GM12892 (cell line): ENCODE data around the gene MECP2.

Experiments
- DNase-seq: peaks from one replicate; pipeline ENCODE4 v3.0.0; 2011; ENCODE audit not compliant: insufficient read length
- FAIRE-seq: peaks from 2 replicates; lab custom pipeline; 2011; peaks lifted over from hg19 to GRCh38; lab: Jason Lieb, UNC
- POLR2A ChIP-seq: IDR thresholded peaks from 2 replicates; pipeline ENCODE4 v1.6.1; 2011; ENCODE audit warnings: low read depth, low read length, control low read depth
- POLR2AphosphoS5 ChIP-seq: IDR thresholded peaks from 2 replicates; pipeline ENCODE4 v1.6.1; 2011; ENCODE audit warnings: low read depth, low read length, control low read depth
- TAF1 ChIP-seq: IDR thresholded peaks from 2 replicates; pipeline ENCODE4 v1.6.1; 2011; ENCODE audit warnings: low read depth, mild to moderate bottlenecking, control low read depth, low read length, borderline replicate concordance

Gene MECP2

GRCh38 chrX:154082396-154083125 is 15.0 kb downstream of the MECP2 start:
- FAIRE-seq (no peak), DNase-seq (no peak)

GRCh38 chrX:154077101-154077500 is 20.4 kb downstream of the MECP2 start:
- no peak for FAIRE-seq
- no peak for DNase-seq
- TF ChIP-seq POLR2AphosphoS5 (no peak), TAF1 (no peak), POLR2A (no peak)

More at GRCh38 chrX:154082396-154083125, 15.0 kb downstream of the MECP2 start:
- TF ChIP-seq POLR2A (no peak), POLR2AphosphoS5 (no peak), TAF1 (no peak)

- FAIRE-seq = no peak
- TF ChIP-seq TAF1 (no peak), POLR2AphosphoS5 (no peak), POLR2A (no peak)
- DNase-seq = no peak
These were observed 23.3 kb downstream of the MECP2 start for GRCh38 chrX:154074199-154074598.

GRCh38 chrX:154072192-154072591 is 25.3 kb downstream of the MECP2 start:
- TF ChIP-seq POLR2AphosphoS5 = no peak
- TF ChIP-seq POLR2A = no peak
- FAIRE-seq = peak; percentile 5
- no peak for DNase-seq

DNA sequence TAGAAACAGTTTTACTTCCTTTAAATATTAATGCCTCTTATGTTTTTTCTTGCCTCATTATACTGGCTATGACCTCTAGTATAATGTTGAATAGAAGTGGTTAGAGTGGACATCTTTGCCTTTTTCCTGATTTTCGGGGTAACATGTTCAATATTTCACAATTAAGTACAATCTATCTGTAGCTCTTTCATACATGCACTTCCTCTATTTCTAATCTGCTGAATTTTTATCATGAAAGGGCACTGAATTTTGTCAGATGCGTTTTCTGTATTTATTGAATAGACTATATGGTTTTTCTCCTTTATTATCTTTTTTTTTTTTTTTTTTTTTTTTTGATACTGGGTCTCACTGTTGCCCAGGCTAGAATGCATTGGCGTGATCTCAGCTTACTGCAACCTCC is 29.0 kb downstream of the MECP2 start:
- TF ChIP-seq TAF1 = no peak
- FAIRE-seq (no peak), DNase-seq (no peak)

GRCh38 chrX:154064637-154065435 is 32.7 kb downstream of the MECP2 start:
- FAIRE-seq = no peak
- DNase-seq = no peak
- TF ChIP-seq POLR2A = no peak
- no peak for TF ChIP-seq POLR2AphosphoS5
- TF ChIP-seq TAF1 = no peak

DNA sequence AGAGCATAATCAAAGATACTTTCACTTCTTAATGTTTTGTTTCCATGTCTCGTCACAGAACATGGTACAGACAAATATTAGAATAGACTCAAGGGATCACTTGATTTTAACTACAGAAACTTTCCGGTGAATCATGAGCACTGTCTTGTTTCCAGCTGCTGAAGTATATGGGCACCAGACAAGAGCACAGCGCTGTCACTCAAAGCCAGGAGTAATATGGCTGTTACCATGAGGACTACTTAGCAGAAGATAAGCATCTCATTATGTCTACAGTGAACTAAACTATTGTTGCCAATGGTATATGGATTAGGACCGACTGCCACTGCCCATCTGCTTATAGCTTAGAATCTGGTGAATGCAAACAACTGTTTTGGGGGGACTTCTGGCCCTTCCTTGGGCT is 34.3 kb downstream of the MECP2 start:
- DNase-seq (no peak), FAIRE-seq (no peak)
- TF ChIP-seq TAF1 = no peak
- no peak for TF ChIP-seq POLR2A
- no peak for TF ChIP-seq POLR2AphosphoS5

DNA sequence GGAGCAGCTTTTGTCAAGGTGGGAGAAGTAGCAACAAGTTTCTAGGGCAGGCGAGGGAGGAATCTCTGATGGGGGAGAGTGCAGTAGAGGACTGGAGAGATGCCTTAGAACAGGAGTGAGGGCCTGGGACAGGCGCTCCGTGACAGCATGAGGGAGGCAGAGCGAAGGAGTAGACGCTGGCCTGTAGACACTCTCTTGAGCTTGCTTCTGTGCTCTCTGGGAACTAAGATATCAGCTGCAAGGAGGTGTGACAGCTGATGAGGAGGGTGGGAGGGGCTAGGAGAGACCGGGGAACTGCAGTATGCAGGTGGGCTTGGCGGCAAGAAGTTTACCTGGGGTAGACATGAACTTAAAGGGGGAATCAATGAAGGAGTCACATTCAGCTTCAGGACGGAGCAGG is 35.7 kb downstream of the MECP2 start:
- no peak for TF ChIP-seq POLR2A
- no peak for DNase-seq
- FAIRE-seq = no peak

- FAIRE-seq (no peak), DNase-seq (no peak)
- TF ChIP-seq POLR2AphosphoS5 (no peak), POLR2A (no peak), TAF1 (no peak)
These were observed 37.7 kb downstream of the MECP2 start for GRCh38 chrX:154059729-154060245.

DNA sequence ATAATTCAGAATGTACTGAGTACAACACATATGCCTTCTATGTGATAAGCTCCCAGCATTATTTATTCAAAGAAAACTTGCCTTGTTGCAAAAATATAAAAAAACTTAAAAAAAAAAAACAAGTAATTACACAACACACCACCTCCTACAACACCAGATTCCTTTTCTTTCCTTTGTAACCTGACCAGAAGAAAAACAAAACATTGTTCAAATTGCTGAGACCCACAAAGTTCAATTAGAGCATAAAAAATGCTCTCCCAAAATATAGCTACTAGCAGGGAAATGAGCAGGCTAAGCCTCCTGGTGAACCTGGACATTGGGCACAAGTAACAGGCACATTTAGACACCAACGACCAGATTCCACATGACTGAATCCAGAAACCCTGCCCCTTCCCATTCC is 38.3 kb downstream of the MECP2 start:
- DNase-seq (no peak), FAIRE-seq (no peak)
- TF ChIP-seq TAF1 = no peak
- no peak for TF ChIP-seq POLR2AphosphoS5
- no peak for TF ChIP-seq POLR2A

DNA sequence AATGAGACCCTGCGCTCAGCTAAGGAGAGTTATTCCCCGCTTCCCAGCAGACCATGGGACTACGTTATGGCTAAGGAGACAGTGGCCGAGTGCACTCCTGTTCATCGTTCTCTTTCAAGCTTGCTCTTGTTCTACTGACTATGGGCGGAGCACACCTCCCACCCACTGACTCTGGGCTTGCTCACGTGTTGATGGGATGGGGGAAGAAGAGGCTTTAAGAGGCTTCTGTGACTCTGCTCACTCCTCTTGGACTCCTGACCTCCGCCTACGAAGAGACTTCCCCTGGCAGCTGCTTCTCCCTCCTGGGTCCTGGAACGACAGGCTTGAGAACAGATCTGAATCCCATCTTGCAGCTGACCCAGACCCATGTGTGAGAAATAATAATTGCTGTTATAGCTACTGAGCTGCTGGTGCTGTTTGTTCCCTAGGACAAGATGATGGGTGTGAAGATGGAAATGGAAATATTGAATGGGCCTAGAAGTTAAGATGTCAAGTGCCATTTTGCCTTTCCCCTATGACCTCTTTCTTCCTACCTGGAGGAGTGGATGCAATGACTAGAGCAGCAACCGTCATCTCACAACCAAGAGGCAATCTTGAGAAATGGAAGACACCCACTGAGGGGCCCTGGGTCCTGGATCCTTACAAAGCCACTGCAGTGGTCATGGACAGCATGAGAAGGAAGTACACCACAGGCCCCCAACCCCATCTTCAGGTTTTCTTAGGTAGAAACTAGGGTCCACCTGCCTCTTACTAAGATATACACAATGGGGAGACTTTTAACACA is 39.1 kb downstream of the MECP2 start:
- no peak for FAIRE-seq
- TF ChIP-seq POLR2A = no peak
- TF ChIP-seq TAF1 = no peak
- TF ChIP-seq POLR2AphosphoS5 = no peak
- no peak for DNase-seq

DNA sequence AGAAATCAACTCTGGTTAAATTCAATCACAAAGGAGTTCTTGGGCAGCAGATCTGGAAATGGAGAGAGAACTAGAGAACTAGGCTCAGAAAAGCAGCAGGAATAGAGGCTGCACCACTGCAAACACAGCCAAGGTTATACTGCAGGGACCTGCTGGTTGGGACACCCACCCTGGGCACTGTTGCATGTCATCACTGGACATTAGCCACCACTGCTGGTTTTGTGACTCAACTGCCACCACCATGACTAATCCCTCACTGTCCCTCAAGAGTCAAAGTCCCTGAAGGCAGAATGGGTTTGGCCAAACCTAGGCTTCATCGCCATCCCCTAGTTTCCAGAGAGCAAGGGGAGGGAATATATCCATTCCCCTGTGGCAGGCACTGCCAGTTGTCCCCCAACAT is 39.7 kb downstream of the MECP2 start:
- DNase-seq (no peak), FAIRE-seq (no peak)
- TF ChIP-seq POLR2A = no peak
- no peak for TF ChIP-seq POLR2AphosphoS5
- TF ChIP-seq TAF1 = no peak
